Skeletal muscle tissue (tissue), 4 donors: ENCODE data around the gene CNTNAP5. TPM values are rescaled to one million over a fixed set of nuclear protein-coding genes. Genes with fewer than 3 reads are reported as not detected.

Experiments used
- H3K27ac ChIP-seq: one replicate; pipeline ENCODE4 v1.7.0; 2013; ENCODE audit warnings: mild to moderate bottlenecking, low read depth, low read length, inconsistent platforms
- H3K27me3 ChIP-seq, 3 donors: one replicate each; pipeline ENCODE4 v1.7.0; 2013; ENCODE audit warnings: low read length in 3 of 3; ENCODE audit not compliant: control insufficient read depth in 3 of 3, insufficient read depth in 3 of 3
- H3K36me3 ChIP-seq, 3 donors: one replicate each; pipeline ENCODE4 v1.7.0; 2013; ENCODE audit warnings: low read length in 3 of 3; ENCODE audit not compliant: control insufficient read depth in 3 of 3, insufficient read depth in 3 of 3
- H3K4me1 ChIP-seq, 3 donors: one replicate each; pipeline ENCODE4 v1.7.0; 2013; ENCODE audit warnings: low read length in 3 of 3, mild to moderate bottlenecking in 3 of 3; ENCODE audit not compliant: control insufficient read depth in 3 of 3, insufficient read depth in 3 of 3
- H3K4me3 ChIP-seq, 3 donors: one replicate each; pipeline ENCODE4 v1.7.0; 2013; ENCODE audit warnings: low read length in 3 of 3
- H3K9ac ChIP-seq, 3 donors: one replicate each; pipeline ENCODE4 v1.7.0; 2013; ENCODE audit warnings: low read length in 3 of 3, mild to moderate bottlenecking in 3 of 3, moderate library complexity in 2 of 3, low read depth in 1 of 3
- H3K9me3 ChIP-seq, 3 donors: one replicate each; pipeline ENCODE4 v1.7.0; 2013; ENCODE audit warnings: low read length in 3 of 3; ENCODE audit not compliant: control insufficient read depth in 3 of 3
- total RNA-seq: library from RNA; depleted of rRNA; stranded (reverse); fragments of >200 nt; gene quantifications from one replicate; pipeline ENCODE4 v1.2.3, GENCODE V29; 2014
- donor health status: Osteomylitis.

Gene CNTNAP5
- total RNA-seq, 1 donor from 2014 or later = not detected

GRCh38 chr2:124639524-124639923, 614.4 kb downstream of the CNTNAP5 start:
- peaks cover 0 to 4% (median 3%) of the 10 kb centered on the region in 3 donors for H3K9me3 ChIP-seq

GRCh38 chr2:124640221-124640750, 615.2 kb downstream of the CNTNAP5 start:
- Histone ChIP-seq H3K27ac (no peak overlapping the region), H3K4me1 (no peaks in the 10 kb centered on the region), H3K27me3 (no peaks in the 10 kb centered on the region), H3K9me3 (peaks cover 0 to 3% (median under 1%) of the 10 kb centered on the region in 3 donors), H3K9ac (no peak overlapping the region), H3K4me3 (no peak overlapping the region), H3K36me3 (no peaks in the 10 kb centered on the region)

More at GRCh38 chr2:124639524-124639923, 614.4 kb downstream of the CNTNAP5 start:
- no peak overlapping the region for H3K27ac ChIP-seq
- no peaks in the 10 kb centered on the region for H3K4me1 ChIP-seq
- no peaks in the 10 kb centered on the region for H3K27me3 ChIP-seq
- no peaks in the 10 kb centered on the region for H3K36me3 ChIP-seq
- H3K9ac ChIP-seq = no peak overlapping the region
- H3K4me3 ChIP-seq = no peak overlapping the region

- H3K36me3 ChIP-seq = no peaks in the 10 kb centered on the region
- H3K4me1 ChIP-seq = no peaks in the 10 kb centered on the region
- H3K9ac ChIP-seq = no peak overlapping the region
- peaks cover 0 to 2% (median 0%) of the 10 kb centered on the region in 3 donors for H3K9me3 ChIP-seq
- H3K27me3 ChIP-seq = no peaks in the 10 kb centered on the region
- H3K4me3 ChIP-seq = no peak overlapping the region
- no peak overlapping the region for H3K27ac ChIP-seq
Observed at GRCh38 chr2:124646166-124646815, 621.2 kb downstream of the CNTNAP5 start.

GRCh38 chr2:124647245-124647644, 622.2 kb downstream of the CNTNAP5 start:
- H3K36me3 ChIP-seq = no peaks in the 10 kb centered on the region
- no peak overlapping the region for H3K4me3 ChIP-seq
- no peaks in the 10 kb centered on the region for H3K27me3 ChIP-seq
- no peaks in the 10 kb centered on the region for H3K4me1 ChIP-seq
- peaks cover 0 to 2% (median 0%) of the 10 kb centered on the region in 3 donors for H3K9me3 ChIP-seq
- H3K9ac ChIP-seq = no peak overlapping the region
- H3K27ac ChIP-seq = no peak overlapping the region

- no peaks in the 10 kb centered on the region for H3K4me1 ChIP-seq
- H3K4me3 ChIP-seq = no peak overlapping the region
- no peaks in the 10 kb centered on the region for H3K36me3 ChIP-seq
- no peak overlapping the region for H3K9ac ChIP-seq
- H3K9me3 ChIP-seq = peaks cover 0 to 2% (median 0%) of the 10 kb centered on the region in 3 donors
- no peaks in the 10 kb centered on the region for H3K27me3 ChIP-seq
- H3K27ac ChIP-seq = no peak overlapping the region
Observed at GRCh38 chr2:124647663-124648062, 622.6 kb downstream of the CNTNAP5 start.

- no peaks in the 10 kb centered on the region for H3K27me3 ChIP-seq
- H3K36me3 ChIP-seq = no peaks in the 10 kb centered on the region
- no peak overlapping the region for H3K27ac ChIP-seq
- H3K4me3 ChIP-seq = no peak overlapping the region
- no peaks in the 10 kb centered on the region for H3K4me1 ChIP-seq
- peaks cover 0 to 2% (median 0%) of the 10 kb centered on the region in 3 donors for H3K9me3 ChIP-seq
- no peak overlapping the region for H3K9ac ChIP-seq
Observed at GRCh38 chr2:124649001-124649400, 623.9 kb downstream of the CNTNAP5 start.

- H3K4me1 ChIP-seq = no peaks in the 10 kb centered on the region
- no peaks in the 10 kb centered on the region for H3K27me3 ChIP-seq
- H3K9me3 ChIP-seq = peaks cover 0 to 2% (median 0%) of the 10 kb centered on the region in 3 donors
- no peaks in the 10 kb centered on the region for H3K36me3 ChIP-seq
- H3K27ac ChIP-seq = no peak overlapping the region
- no peak overlapping the region for H3K9ac ChIP-seq
- H3K4me3 ChIP-seq = no peak overlapping the region
Observed at GRCh38 chr2:124652099-124652498, 627.0 kb downstream of the CNTNAP5 start.

- Histone ChIP-seq H3K36me3 (no peaks in the 10 kb centered on the region), H3K9ac (no peak overlapping the region), H3K4me1 (no peaks in the 10 kb centered on the region), H3K9me3 (no peaks in the 10 kb centered on the region), H3K27ac (no peak overlapping the region), H3K4me3 (no peak overlapping the region), H3K27me3 (no peaks in the 10 kb centered on the region)
Observed at GRCh38 chr2:124658373-124658772, 633.3 kb downstream of the CNTNAP5 start.

- Histone ChIP-seq H3K4me1 (no peaks in the 10 kb centered on the region), H3K9ac (no peak overlapping the region), H3K36me3 (no peaks in the 10 kb centered on the region), H3K9me3 (no peaks in the 10 kb centered on the region), H3K27me3 (no peaks in the 10 kb centered on the region), H3K4me3 (no peak overlapping the region), H3K27ac (no peak overlapping the region)
Observed at GRCh38 chr2:124661558-124661957, 636.5 kb downstream of the CNTNAP5 start.

- Histone ChIP-seq H3K27me3 (no peaks in the 10 kb centered on the region), H3K27ac (no peak overlapping the region), H3K9ac (no peak overlapping the region), H3K4me3 (no peak overlapping the region), H3K36me3 (no peaks in the 10 kb centered on the region), H3K9me3 (no peaks in the 10 kb centered on the region), H3K4me1 (no peaks in the 10 kb centered on the region)
Observed at GRCh38 chr2:124662946-124663644, 638.0 kb downstream of the CNTNAP5 start.
